Gastrocnemius medialis (tissue), 4 donors: ENCODE results near the gene STAG1.

Source experiments
- POLR2A ChIP-seq, 2 donors: fragments of 450-650 bp; IDR thresholded peaks; one replicate each; pipeline ENCODE4 v1.6.1; 2017; ENCODE audit warnings: antibody characterized with exemption in 2 of 2, mild to moderate bottlenecking in 2 of 2, moderate library complexity in 2 of 2
- TF ChIP-seq, protein P1 (sequence below), 5 experiments: fragments of 450-650 bp in 3 of 5; fragments of 200-600 bp in 2 of 5; sonication (generic) in 2 of 5; IDR thresholded peaks in 4 of 5; conservative IDR thresholded peaks in 1 of 5; 1 replicate in 4 of 5; 2 replicates in 1 of 5; pipeline ENCODE4 v1.5.1; 2016 to 2019; ENCODE audit warnings: antibody characterized with exemption in 5 of 5, mild to moderate bottlenecking in 3 of 5, moderate library complexity in 3 of 5

DNA sequence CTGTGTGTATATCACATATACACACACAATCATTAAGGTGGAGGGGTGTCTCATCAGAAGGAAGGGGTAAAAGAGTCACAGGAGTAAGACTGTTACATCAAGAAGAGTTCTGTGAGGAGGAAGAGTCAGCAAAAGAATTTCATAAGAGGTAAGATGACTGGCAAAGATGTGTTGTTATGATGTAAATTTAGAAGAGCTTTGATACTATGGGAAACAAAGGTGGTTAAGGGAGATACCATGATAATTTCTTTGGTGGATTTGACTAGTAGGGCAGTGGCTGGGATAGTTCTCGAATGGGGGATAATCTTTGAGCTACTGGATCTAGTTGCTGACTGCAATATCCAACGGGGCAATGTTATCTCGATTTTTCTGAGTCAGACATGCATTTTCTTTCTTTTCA, 61.6 kb downstream of the STAG1 start:
- no peak for TF ChIP-seq POLR2A (IDR thresholded peaks at IDR 0.05)
- TF ChIP-seq, protein P1, sequence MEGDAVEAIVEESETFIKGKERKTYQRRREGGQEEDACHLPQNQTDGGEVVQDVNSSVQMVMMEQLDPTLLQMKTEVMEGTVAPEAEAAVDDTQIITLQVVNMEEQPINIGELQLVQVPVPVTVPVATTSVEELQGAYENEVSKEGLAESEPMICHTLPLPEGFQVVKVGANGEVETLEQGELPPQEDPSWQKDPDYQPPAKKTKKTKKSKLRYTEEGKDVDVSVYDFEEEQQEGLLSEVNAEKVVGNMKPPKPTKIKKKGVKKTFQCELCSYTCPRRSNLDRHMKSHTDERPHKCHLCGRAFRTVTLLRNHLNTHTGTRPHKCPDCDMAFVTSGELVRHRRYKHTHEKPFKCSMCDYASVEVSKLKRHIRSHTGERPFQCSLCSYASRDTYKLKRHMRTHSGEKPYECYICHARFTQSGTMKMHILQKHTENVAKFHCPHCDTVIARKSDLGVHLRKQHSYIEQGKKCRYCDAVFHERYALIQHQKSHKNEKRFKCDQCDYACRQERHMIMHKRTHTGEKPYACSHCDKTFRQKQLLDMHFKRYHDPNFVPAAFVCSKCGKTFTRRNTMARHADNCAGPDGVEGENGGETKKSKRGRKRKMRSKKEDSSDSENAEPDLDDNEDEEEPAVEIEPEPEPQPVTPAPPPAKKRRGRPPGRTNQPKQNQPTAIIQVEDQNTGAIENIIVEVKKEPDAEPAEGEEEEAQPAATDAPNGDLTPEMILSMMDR (IDR thresholded peaks at IDR 0.05 in 4 of 5, conservative IDR thresholded peaks at IDR 0.05 in 1 of 5), result no peak
